Ectodermal cell (in vitro differentiated cells): Measurements from ENCODE around the gene MAGI2.
"Not testable (repeated sequence)": the region's sequence is repeated elsewhere in the genome, so short reads cannot be mapped to it uniquely, and the experiment has no call there.

Experiments used
- H3K27ac ChIP-seq: 2 replicates; pipeline ENCODE4 v1.7.0; 2013; ENCODE audit warnings: mild to moderate bottlenecking, low read depth, low read length; ENCODE audit not compliant: insufficient read depth, poor library complexity, severe bottlenecking
- H3K27me3 ChIP-seq: 2 replicates; pipeline ENCODE4 v1.7.0; 2013; ENCODE audit warnings: mild to moderate bottlenecking, low read length; ENCODE audit not compliant: insufficient read depth, control insufficient read depth, poor library complexity, severe bottlenecking
- H3K36me3 ChIP-seq: one replicate; pipeline ENCODE4 v1.7.0; 2013; ENCODE audit warnings: low read length; ENCODE audit not compliant: control insufficient read depth, insufficient read depth
- H3K4me1 ChIP-seq: one replicate; pipeline ENCODE4 v1.7.0; 2013; ENCODE audit warnings: low read length; ENCODE audit not compliant: control insufficient read depth, insufficient read depth
- H3K4me3 ChIP-seq: 2 replicates; pipeline ENCODE4 v1.7.0; 2013; ENCODE audit warnings: low read depth, low read length, control low read depth; ENCODE audit not compliant: insufficient read depth
- H3K9me3 ChIP-seq: 2 replicates; pipeline ENCODE4 v1.7.0; 2013; ENCODE audit warnings: mild to moderate bottlenecking, low read length, moderate library complexity; ENCODE audit not compliant: control insufficient read depth
- WGBS, 2 experiments: methylation state at CpG; one replicate each; pipeline ENCODE4 v1.1.7; 2013; ENCODE audit warnings: missing lambda C conversion rate in 2 of 2; 5-methylcytosine and 5-hydroxymethylcytosine counted together

Gene MAGI2

GRCh38 chr7:78529392-78529791 is 924.1 kb downstream of the MAGI2 start:
- Histone ChIP-seq H3K36me3 (no peaks in the 10 kb centered on the region), H3K4me1 (no peaks in the 10 kb centered on the region), H3K9me3 (no peaks in the 10 kb centered on the region), H3K27me3 (no peaks in the 10 kb centered on the region), H3K4me3 (no peak overlapping the region), H3K27ac (no peak overlapping the region)
- 84 to 87% methylated on average over 2 to 3 of the region's 3 CpGs for WGBS, 2 experiments

DNA sequence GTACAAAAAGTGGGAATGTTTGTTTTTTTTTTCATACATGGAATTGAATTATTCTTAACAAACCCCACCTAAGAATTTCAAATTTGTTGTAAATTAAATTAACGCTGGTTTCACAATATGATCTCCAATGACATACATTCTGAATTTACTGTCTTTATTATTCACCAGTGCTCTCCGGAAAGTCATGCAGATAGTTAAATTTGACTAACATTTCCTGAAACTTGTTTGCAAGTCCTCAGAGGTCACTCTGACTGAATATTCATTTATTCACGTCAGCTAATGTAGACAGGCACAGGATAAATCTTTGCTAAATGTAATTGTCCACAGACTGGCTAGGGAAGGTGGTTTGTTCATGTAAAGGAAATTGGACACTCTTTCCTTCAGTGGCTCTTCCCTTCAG is 924.5 kb downstream of the MAGI2 start:
- no peak overlapping the region for H3K4me3 ChIP-seq
- H3K9me3 ChIP-seq, result no peaks in the 10 kb centered on the region
- H3K4me1 ChIP-seq, result no peaks in the 10 kb centered on the region
- H3K36me3 ChIP-seq, result no peaks in the 10 kb centered on the region
- H3K27ac ChIP-seq, result no peak overlapping the region
- 76 to 88% methylated on average over 3 of the region's 3 CpGs for WGBS, 2 experiments
- no peaks in the 10 kb centered on the region for H3K27me3 ChIP-seq

- Histone ChIP-seq H3K36me3 (no peaks in the 10 kb centered on the region), H3K9me3 (no peaks in the 10 kb centered on the region), H3K27me3 (no peaks in the 10 kb centered on the region), H3K4me1 (no peaks in the 10 kb centered on the region), H3K27ac (no peak overlapping the region), H3K4me3 (no peak overlapping the region)
- 78 to 91% methylated on average over 4 to 5 of the region's 5 CpGs for WGBS, 2 experiments
Measured at GRCh38 chr7:78523930-78524329, 929.5 kb downstream of the MAGI2 start.

GRCh38 chr7:78521961-78522360 is 931.5 kb downstream of the MAGI2 start:
- 81 to 86% methylated on average over 3 of the region's 3 CpGs for WGBS, 2 experiments
- Histone ChIP-seq H3K4me1 (no peaks in the 10 kb centered on the region), H3K9me3 (no peaks in the 10 kb centered on the region), H3K4me3 (no peak overlapping the region), H3K27me3 (no peaks in the 10 kb centered on the region), H3K27ac (no peak overlapping the region), H3K36me3 (no peaks in the 10 kb centered on the region)

DNA sequence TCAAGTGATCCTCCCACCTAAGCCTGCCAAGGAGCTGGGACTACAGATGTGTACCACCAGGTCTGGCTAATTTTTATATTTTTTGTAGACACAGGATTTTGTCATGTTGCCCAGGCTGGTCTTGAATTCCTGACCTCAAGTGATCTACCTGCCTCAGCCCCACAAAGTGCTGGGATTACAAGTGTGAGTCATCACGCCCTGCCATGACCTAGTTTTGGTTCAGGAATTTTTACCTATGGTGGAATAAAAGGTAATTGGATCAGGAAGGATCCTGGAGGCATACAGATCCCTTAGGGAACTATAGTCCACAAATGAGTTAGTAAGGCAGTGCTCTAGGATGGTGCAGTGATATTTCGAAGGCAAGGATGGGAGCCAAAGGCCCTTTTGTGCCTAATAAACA is 937.0 kb downstream of the MAGI2 start:
- no peaks in the 10 kb centered on the region for H3K4me1 ChIP-seq
- no peaks in the 10 kb centered on the region for H3K9me3 ChIP-seq
- H3K27ac ChIP-seq, result no peak overlapping the region
- no peaks in the 10 kb centered on the region for H3K27me3 ChIP-seq
- 85 to 92% methylated on average over 2 of the region's 2 CpGs for WGBS, 2 experiments
- H3K4me3 ChIP-seq, result no peak overlapping the region
- H3K36me3 ChIP-seq, result no peaks in the 10 kb centered on the region

DNA sequence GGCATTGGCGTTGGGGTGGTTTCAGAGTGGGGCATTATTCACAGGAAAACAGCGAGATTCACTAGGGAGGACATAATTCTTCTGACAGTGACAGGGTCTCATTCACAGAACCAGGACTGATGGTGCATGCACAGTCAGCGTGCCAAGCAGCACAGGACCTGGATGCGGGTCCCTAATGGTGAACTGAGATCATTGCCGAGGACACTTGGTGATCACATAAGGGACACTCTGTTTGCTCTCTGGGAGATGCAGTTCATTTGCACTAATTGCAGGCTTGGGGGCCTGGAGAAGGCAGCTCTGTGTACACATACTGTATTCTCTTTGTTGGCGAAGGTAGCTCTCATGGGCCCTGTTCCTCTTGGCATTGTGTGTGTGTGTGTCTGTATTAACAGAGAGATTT is 938.8 kb downstream of the MAGI2 start:
- 89 to 95% methylated on average over 6 of the region's 6 CpGs for WGBS, 2 experiments
- Histone ChIP-seq H3K27ac (no peak overlapping the region), H3K4me1 (no peaks in the 10 kb centered on the region), H3K9me3 (no peaks in the 10 kb centered on the region), H3K27me3 (no peaks in the 10 kb centered on the region), H3K4me3 (no peak overlapping the region), H3K36me3 (no peaks in the 10 kb centered on the region)

- no peak overlapping the region for H3K27ac ChIP-seq
- no peaks in the 10 kb centered on the region for H3K36me3 ChIP-seq
- no peaks in the 10 kb centered on the region for H3K27me3 ChIP-seq
- WGBS, 2 experiments, result 18 to 20% methylated on average over 2 of the region's 2 CpGs
- H3K9me3 ChIP-seq, result no peaks in the 10 kb centered on the region
- no peaks in the 10 kb centered on the region for H3K4me1 ChIP-seq
- no peak overlapping the region for H3K4me3 ChIP-seq
Measured at GRCh38 chr7:78510580-78511188, 942.8 kb downstream of the MAGI2 start.

- not testable (repeated sequence) for H3K27ac ChIP-seq, H3K4me1 ChIP-seq, H3K36me3 ChIP-seq, H3K27me3 ChIP-seq, H3K9me3 ChIP-seq, H3K4me3 ChIP-seq
- WGBS, 2 experiments, result 93 to 100% methylated on average over 1 to 2 of the region's 2 CpGs
Measured at GRCh38 chr7:78503301-78503700, 950.2 kb downstream of the MAGI2 start.

DNA sequence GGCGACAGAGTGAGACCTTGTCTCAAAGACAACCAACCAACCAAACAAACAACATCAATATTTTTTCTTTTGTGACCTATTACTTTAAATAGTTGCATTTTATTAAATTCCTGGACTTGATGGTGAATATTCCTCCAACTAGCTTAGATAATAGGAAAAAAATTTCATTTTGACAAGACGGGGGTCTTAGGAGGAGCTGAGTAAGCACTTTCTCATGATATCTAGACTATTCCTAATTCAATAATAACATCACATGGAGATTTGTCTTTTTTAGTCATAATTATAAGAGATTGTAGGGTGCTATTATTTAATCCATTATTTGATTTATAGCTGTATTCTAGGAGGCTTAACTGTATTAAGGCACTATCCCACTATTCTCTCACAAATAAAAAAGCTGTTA is 952.4 kb downstream of the MAGI2 start:
- no peak overlapping the region for H3K4me3 ChIP-seq
- no peaks in the 10 kb centered on the region for H3K4me1 ChIP-seq
- no peak overlapping the region for H3K27ac ChIP-seq
- WGBS, 2 experiments, result 100% methylated on average over 1 to 2 of the region's 2 CpGs
- H3K9me3 ChIP-seq, result no peaks in the 10 kb centered on the region
- no peaks in the 10 kb centered on the region for H3K36me3 ChIP-seq
- H3K27me3 ChIP-seq, result no peaks in the 10 kb centered on the region

DNA sequence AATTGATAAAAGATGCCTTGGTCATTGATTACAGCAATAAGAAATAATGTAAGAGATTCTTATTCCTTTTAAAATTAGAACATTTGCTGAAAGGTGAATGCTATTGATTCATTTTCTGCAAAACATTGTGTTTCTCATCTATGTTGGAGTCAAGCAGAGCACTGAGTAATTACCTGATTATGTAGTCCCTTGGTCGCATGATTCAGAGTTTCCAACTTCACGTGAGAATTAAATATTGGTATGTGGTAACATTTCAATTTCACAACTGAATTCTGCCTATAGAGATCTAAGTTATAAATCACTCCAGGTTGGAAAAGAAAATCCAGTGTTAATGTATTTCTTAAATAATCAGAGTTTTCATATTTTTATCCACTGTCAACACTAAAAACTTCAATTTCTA is 953.5 kb downstream of the MAGI2 start:
- Histone ChIP-seq H3K4me3 (no peak overlapping the region), H3K4me1 (no peaks in the 10 kb centered on the region), H3K27me3 (no peaks in the 10 kb centered on the region), H3K27ac (no peak overlapping the region), H3K9me3 (no peaks in the 10 kb centered on the region), H3K36me3 (no peaks in the 10 kb centered on the region)
- WGBS, 2 experiments, result 93% methylated on average over 2 of the region's 2 CpGs; no CpG with 5 or more reads in 1 of the 2 experiments

GRCh38 chr7:78499283-78499682 is 954.2 kb downstream of the MAGI2 start:
- Histone ChIP-seq H3K9me3 (no peaks in the 10 kb centered on the region), H3K4me1 (no peaks in the 10 kb centered on the region), H3K4me3 (no peak overlapping the region), H3K27me3 (no peaks in the 10 kb centered on the region), H3K27ac (no peak overlapping the region), H3K36me3 (no peaks in the 10 kb centered on the region)
- WGBS, 2 experiments, result 93 to 100% methylated on average over 2 of the region's 2 CpGs
